Measurements from ENCODE around the gene SCNN1B.
A peak's percentile ranks its signal among the peaks of the same experiment; 100 is the strongest.

Gene SCNN1B

GRCh38 chr16:23269248-23269953 lies 32.7 kb upstream of the SCNN1B start:
- H3K9me3 ChIP-seq (ENCODE audit: control insufficient read depth in 5 of 5, low read length in 5 of 5), result peaks cover 0 to 9% (median 0%) of the 10 kb centered on the region in 5 donors
- H3K4me3 ChIP-seq (ENCODE audit: low read depth in 1 of 5, low read length in 5 of 5), result no peak overlapping the region
- no peaks in the 10 kb centered on the region for H3K4me1 ChIP-seq (ENCODE audit: control insufficient read depth in 5 of 5, insufficient read depth in 5 of 5, low read length in 5 of 5)
- H3K9ac ChIP-seq (ENCODE audit: low read length in 5 of 5), result no peak overlapping the region
- H3K27me3 ChIP-seq (ENCODE audit: control insufficient read depth in 5 of 5, insufficient read depth in 4 of 5, low read length in 5 of 5), result peaks cover 0 to 2% (median 0%) of the 10 kb centered on the region in 5 donors
- H3K36me3 ChIP-seq (ENCODE audit: control insufficient read depth in 5 of 5, insufficient read depth in 5 of 5, low read length in 5 of 5), result no peaks in the 10 kb centered on the region
- no peak overlapping the region for H3K27ac ChIP-seq (ENCODE audit: low read depth, low read length)

- peaks cover 0 to 3% (median 0%) of the 10 kb centered on the region in 5 donors for H3K27me3 ChIP-seq (ENCODE audit: control insufficient read depth in 5 of 5, insufficient read depth in 4 of 5, low read length in 5 of 5)
- no peaks in the 10 kb centered on the region for H3K4me1 ChIP-seq (ENCODE audit: control insufficient read depth in 5 of 5, insufficient read depth in 5 of 5, low read length in 5 of 5)
- no peak overlapping the region for H3K27ac ChIP-seq (ENCODE audit: low read depth, low read length)
- no peak overlapping the region for H3K4me3 ChIP-seq (ENCODE audit: low read depth in 1 of 5, low read length in 5 of 5)
- no peak overlapping the region for H3K9ac ChIP-seq (ENCODE audit: low read length in 5 of 5)
- peaks cover 0 to 6% (median 2%) of the 10 kb centered on the region in 5 donors for H3K9me3 ChIP-seq (ENCODE audit: control insufficient read depth in 5 of 5, low read length in 5 of 5)
- no peaks in the 10 kb centered on the region for H3K36me3 ChIP-seq (ENCODE audit: control insufficient read depth in 5 of 5, insufficient read depth in 5 of 5, low read length in 5 of 5)
These were observed 31.4 kb upstream of the SCNN1B start for GRCh38 chr16:23270654-23271053.

DNA sequence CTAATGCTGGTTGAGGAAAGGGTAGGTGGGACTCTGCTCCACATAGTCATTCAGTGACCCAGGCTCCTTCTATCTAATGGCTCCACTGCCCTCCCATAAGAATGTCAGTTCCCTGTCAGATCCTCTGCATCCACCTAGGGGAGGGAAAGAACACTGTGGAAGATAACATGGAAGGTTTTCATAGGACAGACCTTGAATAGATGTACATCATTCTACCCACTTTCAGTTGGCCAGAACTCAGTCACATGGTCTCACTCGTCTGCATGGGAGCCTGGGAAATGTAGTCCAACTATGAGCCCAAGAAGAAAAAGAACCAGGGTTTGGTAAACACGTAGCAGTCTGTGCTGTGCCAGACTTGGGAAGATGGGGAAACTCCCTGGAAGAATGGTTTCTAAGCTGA lies 27.1 kb upstream of the SCNN1B start:
- Histone ChIP-seq H3K27me3 (ENCODE audit: control insufficient read depth in 5 of 5, insufficient read depth in 4 of 5, low read length in 5 of 5) (peaks cover 0 to 7% (median 6%) of the 10 kb centered on the region in 5 donors), H3K36me3 (ENCODE audit: control insufficient read depth in 5 of 5, insufficient read depth in 5 of 5, low read length in 5 of 5) (no peaks in the 10 kb centered on the region), H3K27ac (ENCODE audit: low read depth, low read length) (no peak overlapping the region), H3K4me1 (ENCODE audit: control insufficient read depth in 5 of 5, insufficient read depth in 5 of 5, low read length in 5 of 5) (no peaks in the 10 kb centered on the region), H3K4me3 (ENCODE audit: low read depth in 1 of 5, low read length in 5 of 5) (no peak overlapping the region), H3K9ac (ENCODE audit: low read length in 5 of 5) (no peak overlapping the region), H3K9me3 (ENCODE audit: control insufficient read depth in 5 of 5, low read length in 5 of 5) (peaks cover 0 to 6% (median 2%) of the 10 kb centered on the region in 5 donors)

GRCh38 chr16:23276821-23277220 lies 25.3 kb upstream of the SCNN1B start:
- Histone ChIP-seq H3K4me1 (ENCODE audit: control insufficient read depth in 5 of 5, insufficient read depth in 5 of 5, low read length in 5 of 5) (peaks cover 0 to 3% (median 0%) of the 10 kb centered on the region in 5 donors), H3K4me3 (ENCODE audit: low read depth in 1 of 5, low read length in 5 of 5) (no peak overlapping the region), H3K27me3 (ENCODE audit: control insufficient read depth in 5 of 5, insufficient read depth in 4 of 5, low read length in 5 of 5) (peaks cover 3 to 11% (median 7%) of the 10 kb centered on the region in 5 donors), H3K9me3 (ENCODE audit: control insufficient read depth in 5 of 5, low read length in 5 of 5) (peaks cover 0 to 5% (median 0%) of the 10 kb centered on the region in 5 donors), H3K9ac (ENCODE audit: low read length in 5 of 5) (no peak overlapping the region), H3K36me3 (ENCODE audit: control insufficient read depth in 5 of 5, insufficient read depth in 5 of 5, low read length in 5 of 5) (no peaks in the 10 kb centered on the region), H3K27ac (ENCODE audit: low read depth, low read length) (no peak overlapping the region)

DNA sequence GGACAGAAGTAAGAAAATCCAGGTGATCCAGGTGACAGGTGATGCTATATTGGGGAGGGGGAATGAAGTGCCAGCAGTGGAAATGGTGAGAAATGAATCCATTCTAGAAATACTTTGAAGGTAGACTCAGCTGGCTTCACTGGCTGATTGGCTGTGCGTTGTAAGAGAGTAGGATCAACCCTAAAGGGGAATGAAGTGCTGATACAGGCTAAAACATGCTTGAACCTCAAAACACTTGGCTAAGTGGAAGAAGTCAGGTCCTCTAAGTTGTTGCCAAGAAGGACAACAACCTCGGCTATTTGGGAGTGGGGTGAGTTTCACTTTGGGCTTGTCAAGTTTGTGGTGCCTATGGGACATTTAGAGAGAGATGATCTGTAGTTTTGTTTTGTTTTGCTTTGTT lies 24.1 kb upstream of the SCNN1B start:
- H3K36me3 ChIP-seq (ENCODE audit: control insufficient read depth in 5 of 5, insufficient read depth in 5 of 5, low read length in 5 of 5), result no peaks in the 10 kb centered on the region
- peaks cover 3 to 10% (median 7%) of the 10 kb centered on the region in 5 donors for H3K27me3 ChIP-seq (ENCODE audit: control insufficient read depth in 5 of 5, insufficient read depth in 4 of 5, low read length in 5 of 5)
- no peak overlapping the region for H3K27ac ChIP-seq (ENCODE audit: low read depth, low read length)
- H3K9me3 ChIP-seq (ENCODE audit: control insufficient read depth in 5 of 5, low read length in 5 of 5), result peaks cover 0 to 5% (median 0%) of the 10 kb centered on the region in 5 donors
- H3K4me1 ChIP-seq (ENCODE audit: control insufficient read depth in 5 of 5, insufficient read depth in 5 of 5, low read length in 5 of 5), result peaks cover 0 to 3% (median 0%) of the 10 kb centered on the region in 5 donors
- no peak overlapping the region for H3K4me3 ChIP-seq (ENCODE audit: low read depth in 1 of 5, low read length in 5 of 5)
- H3K9ac ChIP-seq (ENCODE audit: low read length in 5 of 5), result no peak overlapping the region

DNA sequence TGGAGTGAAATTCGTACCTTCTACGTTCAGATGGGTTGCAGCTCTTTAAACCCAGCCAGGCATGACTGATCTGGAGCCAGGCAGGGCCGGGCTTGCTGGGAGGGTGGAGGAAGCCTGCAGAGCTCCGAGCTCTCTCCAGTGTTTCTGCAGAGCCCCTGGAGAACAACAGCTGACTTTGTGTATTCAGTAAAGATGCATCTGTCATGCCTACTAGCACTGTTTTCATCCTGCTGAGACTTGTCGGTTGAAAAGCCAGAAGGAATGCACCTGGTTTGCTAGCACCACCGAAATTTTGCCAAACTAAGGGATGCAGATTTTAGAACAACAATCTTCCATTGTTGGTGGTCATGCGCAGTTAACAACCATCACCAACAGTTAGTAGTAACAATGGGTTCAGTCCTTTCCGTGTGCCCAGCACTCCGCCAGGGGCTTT lies 22.4 kb upstream of the SCNN1B start:
- peaks cover 0 to 2% (median 0%) of the 10 kb centered on the region in 5 donors for H3K9me3 ChIP-seq (ENCODE audit: control insufficient read depth in 5 of 5, low read length in 5 of 5)
- H3K4me3 ChIP-seq (ENCODE audit: low read depth in 1 of 5, low read length in 5 of 5), result no peak overlapping the region
- H3K27me3 ChIP-seq (ENCODE audit: control insufficient read depth in 5 of 5, insufficient read depth in 4 of 5, low read length in 5 of 5), result peaks cover 3 to 10% (median 5%) of the 10 kb centered on the region in 5 donors
- H3K4me1 ChIP-seq (ENCODE audit: control insufficient read depth in 5 of 5, insufficient read depth in 5 of 5, low read length in 5 of 5), result peaks cover 0 to 3% (median 0%) of the 10 kb centered on the region in 5 donors
- H3K36me3 ChIP-seq (ENCODE audit: control insufficient read depth in 5 of 5, insufficient read depth in 5 of 5, low read length in 5 of 5), result no peaks in the 10 kb centered on the region
- H3K27ac ChIP-seq (ENCODE audit: low read depth, low read length), result no peak overlapping the region
- H3K9ac ChIP-seq (ENCODE audit: low read length in 5 of 5), result no peak overlapping the region

- Histone ChIP-seq H3K4me3 (ENCODE audit: low read depth in 1 of 5, low read length in 5 of 5) (no peak overlapping the region), H3K9ac (ENCODE audit: low read length in 5 of 5) (peak overlapping the region in 1 of 5 donors; percentile 48), H3K27me3 (ENCODE audit: control insufficient read depth in 5 of 5, insufficient read depth in 4 of 5, low read length in 5 of 5) (peaks cover 3 to 10% (median 5%) of the 10 kb centered on the region in 5 donors), H3K27ac (ENCODE audit: low read depth, low read length) (no peak overlapping the region), H3K36me3 (ENCODE audit: control insufficient read depth in 5 of 5, insufficient read depth in 5 of 5, low read length in 5 of 5) (no peaks in the 10 kb centered on the region), H3K4me1 (ENCODE audit: control insufficient read depth in 5 of 5, insufficient read depth in 5 of 5, low read length in 5 of 5) (peaks cover 0 to 3% (median 0%) of the 10 kb centered on the region in 5 donors), H3K9me3 (ENCODE audit: control insufficient read depth in 5 of 5, low read length in 5 of 5) (no peaks in the 10 kb centered on the region)
These were observed 21.6 kb upstream of the SCNN1B start for GRCh38 chr16:23280483-23280967.

GRCh38 chr16:23282568-23282967 lies 19.5 kb upstream of the SCNN1B start:
- H3K4me1 ChIP-seq (ENCODE audit: control insufficient read depth in 5 of 5, insufficient read depth in 5 of 5, low read length in 5 of 5), result peaks cover 0 to 3% (median 0%) of the 10 kb centered on the region in 5 donors
- no peaks in the 10 kb centered on the region for H3K9me3 ChIP-seq (ENCODE audit: control insufficient read depth in 5 of 5, low read length in 5 of 5)
- H3K36me3 ChIP-seq (ENCODE audit: control insufficient read depth in 5 of 5, insufficient read depth in 5 of 5, low read length in 5 of 5), result no peaks in the 10 kb centered on the region
- no peak overlapping the region for H3K9ac ChIP-seq (ENCODE audit: low read length in 5 of 5)
- no peak overlapping the region for H3K27ac ChIP-seq (ENCODE audit: low read depth, low read length)
- H3K27me3 ChIP-seq (ENCODE audit: control insufficient read depth in 5 of 5, insufficient read depth in 4 of 5, low read length in 5 of 5), result peaks cover 0 to 9% (median 3%) of the 10 kb centered on the region in 5 donors
- no peak overlapping the region for H3K4me3 ChIP-seq (ENCODE audit: low read depth in 1 of 5, low read length in 5 of 5)

DNA sequence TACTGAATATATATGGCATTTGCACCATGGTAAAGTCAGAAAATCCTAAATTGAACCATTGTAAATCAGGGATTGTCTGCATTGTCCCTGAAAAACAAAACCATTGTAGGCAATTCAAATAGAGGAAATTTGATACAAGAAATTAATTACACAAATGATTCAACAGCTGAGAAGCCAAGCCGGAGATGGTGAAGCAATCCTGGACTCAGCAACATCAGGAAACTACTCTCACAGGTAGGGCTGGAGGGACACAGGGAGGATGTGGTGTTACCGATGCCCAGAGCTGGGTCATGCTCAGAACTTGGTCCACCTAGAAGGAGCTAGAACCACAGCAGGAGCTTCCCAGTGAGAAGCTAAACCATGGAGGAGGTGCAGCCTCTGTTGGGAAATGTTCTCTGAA lies 18.5 kb upstream of the SCNN1B start:
- Histone ChIP-seq H3K36me3 (ENCODE audit: control insufficient read depth in 5 of 5, insufficient read depth in 5 of 5, low read length in 5 of 5) (no peaks in the 10 kb centered on the region), H3K27me3 (ENCODE audit: control insufficient read depth in 5 of 5, insufficient read depth in 4 of 5, low read length in 5 of 5) (peaks cover 0 to 9% (median 3%) of the 10 kb centered on the region in 5 donors), H3K4me3 (ENCODE audit: low read depth in 1 of 5, low read length in 5 of 5) (no peak overlapping the region), H3K9me3 (ENCODE audit: control insufficient read depth in 5 of 5, low read length in 5 of 5) (peaks cover 0 to 1% (median 0%) of the 10 kb centered on the region in 5 donors), H3K9ac (ENCODE audit: low read length in 5 of 5) (no peak overlapping the region), H3K27ac (ENCODE audit: low read depth, low read length) (no peak overlapping the region), H3K4me1 (ENCODE audit: control insufficient read depth in 5 of 5, insufficient read depth in 5 of 5, low read length in 5 of 5) (peaks cover 0 to 3% (median 0%) of the 10 kb centered on the region in 5 donors)

DNA sequence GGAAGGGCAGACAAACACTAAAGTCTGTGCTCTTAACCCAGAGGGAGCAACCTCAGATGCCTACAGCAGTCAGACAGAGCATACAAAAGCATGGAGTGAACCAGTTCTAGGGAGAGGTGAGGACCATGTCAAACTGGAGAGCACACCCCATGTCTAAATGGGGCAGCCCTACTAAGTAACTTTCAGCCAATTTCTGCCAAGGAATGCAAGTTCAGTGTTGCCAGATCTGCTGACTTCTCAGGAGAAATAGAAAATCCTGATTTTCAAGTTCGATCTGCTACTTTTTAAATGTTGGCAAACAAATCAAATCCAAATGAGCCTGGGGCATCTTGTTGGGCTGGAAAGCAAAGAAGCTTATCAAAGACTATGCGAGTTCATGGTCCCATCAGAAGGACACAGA lies 17.5 kb upstream of the SCNN1B start:
- H3K9ac ChIP-seq (ENCODE audit: low read length in 5 of 5), result no peak overlapping the region
- H3K27ac ChIP-seq (ENCODE audit: low read depth, low read length), result no peak overlapping the region
- H3K36me3 ChIP-seq (ENCODE audit: control insufficient read depth in 5 of 5, insufficient read depth in 5 of 5, low read length in 5 of 5), result no peaks in the 10 kb centered on the region
- H3K9me3 ChIP-seq (ENCODE audit: control insufficient read depth in 5 of 5, low read length in 5 of 5), result peaks cover 0 to 5% (median 0%) of the 10 kb centered on the region in 5 donors
- no peak overlapping the region for H3K4me3 ChIP-seq (ENCODE audit: low read depth in 1 of 5, low read length in 5 of 5)
- H3K4me1 ChIP-seq (ENCODE audit: control insufficient read depth in 5 of 5, insufficient read depth in 5 of 5, low read length in 5 of 5), result peaks cover 0 to 3% (median 0%) of the 10 kb centered on the region in 5 donors
- H3K27me3 ChIP-seq (ENCODE audit: control insufficient read depth in 5 of 5, insufficient read depth in 4 of 5, low read length in 5 of 5), result peaks cover 3 to 9% (median 3%) of the 10 kb centered on the region in 5 donors

Measured in subcutaneous abdominal adipose tissue (tissue), 5 donors.